ENCODE data around the gene DCUN1D3.

DNA sequence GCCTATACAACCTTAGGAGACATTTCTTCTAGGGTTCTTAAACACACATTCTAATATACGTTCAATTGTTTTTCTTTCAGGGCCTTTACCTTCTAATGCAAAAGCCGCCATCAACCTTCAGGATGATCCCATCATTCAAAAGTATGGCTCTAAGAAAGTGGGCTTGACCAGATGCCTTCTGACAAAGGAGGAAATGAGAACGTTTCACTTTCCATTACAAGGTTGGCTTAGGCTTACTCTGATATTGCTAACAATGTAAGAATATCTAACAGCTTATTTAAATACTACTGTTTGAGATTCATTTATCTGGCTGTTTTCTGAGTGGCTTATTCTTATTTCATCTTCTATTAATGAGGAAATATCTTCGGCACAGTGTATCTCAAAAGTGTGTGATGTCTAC is 78.5 kb downstream of the DCUN1D3 start:
- TF ChIP-seq POLR2A (IDR thresholded peaks at IDR 0.05) = no peak
- TF ChIP-seq, protein P1, sequence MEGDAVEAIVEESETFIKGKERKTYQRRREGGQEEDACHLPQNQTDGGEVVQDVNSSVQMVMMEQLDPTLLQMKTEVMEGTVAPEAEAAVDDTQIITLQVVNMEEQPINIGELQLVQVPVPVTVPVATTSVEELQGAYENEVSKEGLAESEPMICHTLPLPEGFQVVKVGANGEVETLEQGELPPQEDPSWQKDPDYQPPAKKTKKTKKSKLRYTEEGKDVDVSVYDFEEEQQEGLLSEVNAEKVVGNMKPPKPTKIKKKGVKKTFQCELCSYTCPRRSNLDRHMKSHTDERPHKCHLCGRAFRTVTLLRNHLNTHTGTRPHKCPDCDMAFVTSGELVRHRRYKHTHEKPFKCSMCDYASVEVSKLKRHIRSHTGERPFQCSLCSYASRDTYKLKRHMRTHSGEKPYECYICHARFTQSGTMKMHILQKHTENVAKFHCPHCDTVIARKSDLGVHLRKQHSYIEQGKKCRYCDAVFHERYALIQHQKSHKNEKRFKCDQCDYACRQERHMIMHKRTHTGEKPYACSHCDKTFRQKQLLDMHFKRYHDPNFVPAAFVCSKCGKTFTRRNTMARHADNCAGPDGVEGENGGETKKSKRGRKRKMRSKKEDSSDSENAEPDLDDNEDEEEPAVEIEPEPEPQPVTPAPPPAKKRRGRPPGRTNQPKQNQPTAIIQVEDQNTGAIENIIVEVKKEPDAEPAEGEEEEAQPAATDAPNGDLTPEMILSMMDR (IDR thresholded peaks at IDR 0.05) = no peak

All from body of pancreas (tissue), 4 donors.